ENCODE results near the gene CCDC149.

CCDC149 gene

DNA sequence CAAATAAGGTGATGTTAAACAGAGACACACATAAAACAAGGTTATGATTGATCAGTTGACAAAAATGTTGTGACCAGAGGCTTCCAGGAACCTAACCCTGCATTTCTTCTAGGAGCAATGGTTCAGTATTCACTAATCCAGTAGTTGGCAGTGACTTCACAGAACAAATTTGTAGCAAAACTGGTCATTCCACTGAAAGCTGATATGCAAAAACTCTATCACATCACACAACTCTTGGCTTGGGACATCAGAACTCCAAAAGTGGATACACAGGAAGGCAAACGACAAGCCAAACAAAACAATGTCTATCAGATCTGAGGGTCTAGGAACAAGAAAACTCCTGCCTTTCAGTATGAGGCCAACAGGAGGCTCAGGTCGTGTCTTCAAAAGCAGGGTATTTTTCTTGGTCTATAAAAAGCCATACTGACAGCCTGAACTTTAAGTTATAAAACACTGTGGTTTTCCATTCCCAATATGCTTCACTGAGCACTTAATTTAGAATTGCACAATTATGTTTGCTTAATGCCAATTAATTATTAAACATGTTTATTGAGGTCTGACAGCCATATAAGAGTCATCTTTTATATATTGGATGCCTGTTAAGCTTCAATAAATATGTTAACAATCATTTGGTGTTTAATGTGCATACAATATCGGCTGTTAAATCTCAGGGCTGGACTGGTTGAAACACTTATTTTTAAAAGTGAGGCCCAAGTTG is 71.9 kb downstream of the CCDC149 start:
- Histone ChIP-seq H3K4me3 (ENCODE audit: low read length) (no peak overlapping the region), H3K9me2 (replicated peaks; ENCODE audit: insufficient read depth, low read length) (no peaks in the 10 kb centered on the region), H3K9me3 (replicated peaks; ENCODE audit: insufficient read depth, low read length) (no peaks in the 10 kb centered on the region), H3K4me2 (ENCODE audit: low read depth, low read length) (no peak overlapping the region), H3K9ac (ENCODE audit: low read length) (no peak overlapping the region), H3K27ac (ENCODE audit: low read length) (no peak overlapping the region), H4K20me1 (ENCODE audit: insufficient read depth, low read length) (no peaks in the 10 kb centered on the region), H3K36me3 (replicated peaks; ENCODE audit: insufficient read depth, low read length) (no peaks in the 10 kb centered on the region), H3K79me2 (ENCODE audit: low read length) (no peaks in the 10 kb centered on the region), H3K27me3 (replicated peaks; ENCODE audit: insufficient read depth, low read length) (no peaks in the 10 kb centered on the region), H2AFZ (ENCODE audit: low read length) (no peak overlapping the region), H3F3A (ENCODE audit: insufficient read depth, low read length) (no peaks in the 10 kb centered on the region), H3K4me1 (ENCODE audit: low read length) (no peaks in the 10 kb centered on the region)
- DNase-seq = no peak
- TF ChIP-seq EZH2 (optimal IDR thresholded peaks at IDR 0.05; ENCODE audit: low read depth, low read length) = no peak
- TF ChIP-seq EZH2phosphoT487 (IDR thresholded peaks at IDR 0.05; ENCODE audit: low read length) = no peak
- TF ChIP-seq, protein P1, sequence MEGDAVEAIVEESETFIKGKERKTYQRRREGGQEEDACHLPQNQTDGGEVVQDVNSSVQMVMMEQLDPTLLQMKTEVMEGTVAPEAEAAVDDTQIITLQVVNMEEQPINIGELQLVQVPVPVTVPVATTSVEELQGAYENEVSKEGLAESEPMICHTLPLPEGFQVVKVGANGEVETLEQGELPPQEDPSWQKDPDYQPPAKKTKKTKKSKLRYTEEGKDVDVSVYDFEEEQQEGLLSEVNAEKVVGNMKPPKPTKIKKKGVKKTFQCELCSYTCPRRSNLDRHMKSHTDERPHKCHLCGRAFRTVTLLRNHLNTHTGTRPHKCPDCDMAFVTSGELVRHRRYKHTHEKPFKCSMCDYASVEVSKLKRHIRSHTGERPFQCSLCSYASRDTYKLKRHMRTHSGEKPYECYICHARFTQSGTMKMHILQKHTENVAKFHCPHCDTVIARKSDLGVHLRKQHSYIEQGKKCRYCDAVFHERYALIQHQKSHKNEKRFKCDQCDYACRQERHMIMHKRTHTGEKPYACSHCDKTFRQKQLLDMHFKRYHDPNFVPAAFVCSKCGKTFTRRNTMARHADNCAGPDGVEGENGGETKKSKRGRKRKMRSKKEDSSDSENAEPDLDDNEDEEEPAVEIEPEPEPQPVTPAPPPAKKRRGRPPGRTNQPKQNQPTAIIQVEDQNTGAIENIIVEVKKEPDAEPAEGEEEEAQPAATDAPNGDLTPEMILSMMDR (IDR thresholded peaks at IDR 0.05; ENCODE audit: low read length) = no peak

DNA sequence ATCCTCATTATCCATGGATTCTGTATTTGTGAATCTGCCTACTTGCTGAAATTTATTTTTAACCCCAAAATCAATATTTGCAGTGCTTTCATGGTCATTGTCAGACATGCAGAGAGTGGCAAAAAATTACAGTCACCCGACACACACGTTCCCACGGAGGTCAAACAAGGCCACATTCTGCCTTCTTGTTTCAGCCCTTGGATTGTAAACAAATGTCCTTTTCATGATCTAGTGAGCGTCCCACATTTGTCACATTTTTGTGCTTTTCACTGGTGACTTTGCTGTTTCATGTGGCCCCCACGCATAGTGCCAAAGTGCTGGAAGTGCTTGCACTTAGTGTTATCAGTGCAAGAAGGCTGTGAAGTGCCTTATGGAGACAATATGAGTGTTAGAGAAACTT is 72.5 kb downstream of the CCDC149 start:
- H3K4me1 ChIP-seq (ENCODE audit: low read length) = no peaks in the 10 kb centered on the region
- H3K27ac ChIP-seq (ENCODE audit: low read length) = no peak overlapping the region

DNA sequence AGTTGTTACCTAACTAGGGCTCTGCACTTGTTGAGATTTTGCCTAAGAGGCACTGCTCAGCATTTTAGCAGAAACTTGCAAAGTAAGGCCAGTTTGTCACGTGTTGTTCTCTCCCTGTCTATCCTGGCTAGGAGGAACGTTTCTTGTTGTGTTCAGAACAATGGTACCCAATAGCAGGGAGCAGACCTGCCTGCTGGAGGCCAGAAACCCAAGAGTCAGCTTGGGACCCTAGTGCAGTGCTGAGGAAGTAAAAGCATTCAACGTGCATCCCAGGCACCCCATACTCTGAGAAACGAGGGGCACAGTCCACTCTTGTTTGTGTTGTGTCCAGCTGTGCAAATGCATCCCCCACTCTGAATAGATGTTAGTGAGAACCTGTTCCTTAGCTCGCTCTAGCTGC is 75.1 kb downstream of the CCDC149 start:
- H3K9me3 ChIP-seq (replicated peaks; ENCODE audit: insufficient read depth, low read length) = no peaks in the 10 kb centered on the region
- H2AFZ ChIP-seq (ENCODE audit: low read length) = no peak overlapping the region
- H3F3A ChIP-seq (ENCODE audit: insufficient read depth, low read length) = no peaks in the 10 kb centered on the region
- no peaks in the 10 kb centered on the region for H3K79me2 ChIP-seq (ENCODE audit: low read length)
- H3K4me2 ChIP-seq (ENCODE audit: low read depth, low read length) = no peak overlapping the region
- DNase-seq = no peak
- H3K9me2 ChIP-seq (replicated peaks; ENCODE audit: insufficient read depth, low read length) = no peaks in the 10 kb centered on the region
- no peaks in the 10 kb centered on the region for H3K4me1 ChIP-seq (ENCODE audit: low read length)
- H4K20me1 ChIP-seq (ENCODE audit: insufficient read depth, low read length) = no peaks in the 10 kb centered on the region
- H3K27ac ChIP-seq (ENCODE audit: low read length) = no peak overlapping the region
- no peaks in the 10 kb centered on the region for H3K27me3 ChIP-seq (replicated peaks; ENCODE audit: insufficient read depth, low read length)
- TF ChIP-seq EZH2phosphoT487 (IDR thresholded peaks at IDR 0.05; ENCODE audit: low read length) = no peak
- TF ChIP-seq, protein P1 (IDR thresholded peaks at IDR 0.05; ENCODE audit: low read length) = no peak
- no peak for TF ChIP-seq EZH2 (optimal IDR thresholded peaks at IDR 0.05; ENCODE audit: low read depth, low read length)
- H3K9ac ChIP-seq (ENCODE audit: low read length) = no peak overlapping the region
- no peak overlapping the region for H3K4me3 ChIP-seq (ENCODE audit: low read length)
- H3K36me3 ChIP-seq (replicated peaks; ENCODE audit: insufficient read depth, low read length) = no peaks in the 10 kb centered on the region

More for the DNA sequence above, 72.5 kb downstream of the CCDC149 start:
- no peak overlapping the region for H2AFZ ChIP-seq (ENCODE audit: low read length)
- H3K9ac ChIP-seq (ENCODE audit: low read length) = no peak overlapping the region
- H3F3A ChIP-seq (ENCODE audit: insufficient read depth, low read length) = no peaks in the 10 kb centered on the region
- no peaks in the 10 kb centered on the region for H3K79me2 ChIP-seq (ENCODE audit: low read length)
- no peaks in the 10 kb centered on the region for H4K20me1 ChIP-seq (ENCODE audit: insufficient read depth, low read length)
- no peaks in the 10 kb centered on the region for H3K9me3 ChIP-seq (replicated peaks; ENCODE audit: insufficient read depth, low read length)
- H3K36me3 ChIP-seq (replicated peaks; ENCODE audit: insufficient read depth, low read length) = no peaks in the 10 kb centered on the region
- H3K4me3 ChIP-seq (ENCODE audit: low read length) = no peak overlapping the region
- H3K9me2 ChIP-seq (replicated peaks; ENCODE audit: insufficient read depth, low read length) = no peaks in the 10 kb centered on the region
- H3K27me3 ChIP-seq (replicated peaks; ENCODE audit: insufficient read depth, low read length) = no peaks in the 10 kb centered on the region
- TF ChIP-seq EZH2phosphoT487 (IDR thresholded peaks at IDR 0.05; ENCODE audit: low read length) = no peak
- no peak for DNase-seq
- H3K4me2 ChIP-seq (ENCODE audit: low read depth, low read length) = no peak overlapping the region

DNA sequence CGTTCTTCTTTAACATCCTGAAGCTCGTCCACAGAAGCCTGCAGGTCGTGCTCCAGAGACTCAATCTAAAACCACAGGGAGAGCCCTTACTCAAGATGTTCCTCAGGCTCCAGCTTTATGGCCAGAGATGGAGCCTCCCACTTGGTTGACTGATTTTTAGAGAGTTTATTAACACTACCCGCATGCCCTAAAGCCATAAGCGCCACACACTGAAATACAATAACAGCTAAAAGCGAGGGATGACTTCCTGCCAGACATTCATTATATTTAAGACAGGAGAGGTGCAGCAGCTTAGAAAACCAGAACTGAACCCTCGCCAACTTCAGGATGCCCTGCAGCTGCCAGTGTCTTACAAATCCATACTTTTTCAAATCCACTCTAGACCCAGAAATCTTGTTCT is 75.5 kb downstream of the CCDC149 start:
- Histone ChIP-seq H3K4me3 (ENCODE audit: low read length) (no peak overlapping the region), H3K79me2 (ENCODE audit: low read length) (no peaks in the 10 kb centered on the region), H3K27me3 (replicated peaks; ENCODE audit: insufficient read depth, low read length) (no peaks in the 10 kb centered on the region), H4K20me1 (ENCODE audit: insufficient read depth, low read length) (no peaks in the 10 kb centered on the region), H3K9me2 (replicated peaks; ENCODE audit: insufficient read depth, low read length) (no peaks in the 10 kb centered on the region), H3K27ac (ENCODE audit: low read length) (no peak overlapping the region), H3K9me3 (replicated peaks; ENCODE audit: insufficient read depth, low read length) (no peaks in the 10 kb centered on the region), H3K4me1 (ENCODE audit: low read length) (no peaks in the 10 kb centered on the region), H3K4me2 (ENCODE audit: low read depth, low read length) (no peak overlapping the region), H3K36me3 (replicated peaks; ENCODE audit: insufficient read depth, low read length) (no peaks in the 10 kb centered on the region), H3K9ac (ENCODE audit: low read length) (no peak overlapping the region), H2AFZ (ENCODE audit: low read length) (no peak overlapping the region), H3F3A (ENCODE audit: insufficient read depth, low read length) (no peaks in the 10 kb centered on the region)
- DNase-seq = no peak
- no peak for TF ChIP-seq EZH2phosphoT487 (IDR thresholded peaks at IDR 0.05; ENCODE audit: low read length)
- TF ChIP-seq EZH2 (optimal IDR thresholded peaks at IDR 0.05; ENCODE audit: low read depth, low read length) = no peak
- TF ChIP-seq, protein P1 (IDR thresholded peaks at IDR 0.05; ENCODE audit: low read length) = no peak
